Epithelial cell of prostate (primary cell): ENCODE measurements around the gene MAGI1.

Experiments
- DNase-seq: peaks from one replicate; pipeline ENCODE4 v3.0.0-alpha.2; 2011; ENCODE audit warnings: low read depth, low spot score
- H3K27ac ChIP-seq: fragments of 450-650 bp; 2 replicates; pipeline ENCODE4 v1.5.1; 2017; ENCODE audit warnings: mild to moderate bottlenecking

MAGI1 gene

DNA sequence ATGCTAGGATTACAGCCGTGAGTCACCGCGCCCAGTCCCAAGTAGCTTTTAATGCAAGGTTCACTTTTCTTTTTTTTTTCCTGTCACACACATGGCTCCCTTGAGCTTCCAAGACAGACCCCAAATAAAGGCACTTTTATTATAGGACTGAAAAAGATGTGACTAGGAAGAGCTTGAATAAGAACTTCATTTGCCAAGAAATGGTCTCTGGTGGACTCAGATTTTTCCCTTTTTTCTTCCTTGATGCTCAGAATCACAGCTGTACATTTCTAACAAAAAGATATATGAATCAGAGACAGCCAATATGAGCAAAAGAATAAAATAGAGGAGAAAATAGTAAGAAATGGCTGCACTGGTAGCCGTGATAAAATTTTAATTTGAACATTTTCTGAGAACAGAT, 337.2 kb downstream of the MAGI1 start:
- DNase-seq, result no peak
- no peak overlapping the region for H3K27ac ChIP-seq

DNA sequence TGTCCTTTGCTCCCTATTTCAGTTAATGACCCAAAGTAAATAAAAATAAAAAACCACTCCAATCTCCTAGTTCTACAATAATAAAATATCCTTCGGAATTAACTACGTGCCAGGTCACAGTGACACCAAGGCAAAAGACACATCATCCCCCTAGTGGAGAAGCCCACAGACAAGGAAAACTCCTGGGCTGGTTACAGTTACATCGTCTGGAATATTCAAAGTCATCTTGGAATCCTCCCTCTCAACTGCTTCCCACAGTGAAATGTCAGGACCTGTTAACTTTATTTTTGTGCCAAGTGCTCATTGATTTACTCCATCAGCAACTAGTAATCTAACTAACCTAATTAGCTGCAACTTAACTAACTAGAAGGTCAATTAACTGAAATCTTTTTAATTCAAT, 349.3 kb downstream of the MAGI1 start:
- no peak overlapping the region for H3K27ac ChIP-seq

DNA sequence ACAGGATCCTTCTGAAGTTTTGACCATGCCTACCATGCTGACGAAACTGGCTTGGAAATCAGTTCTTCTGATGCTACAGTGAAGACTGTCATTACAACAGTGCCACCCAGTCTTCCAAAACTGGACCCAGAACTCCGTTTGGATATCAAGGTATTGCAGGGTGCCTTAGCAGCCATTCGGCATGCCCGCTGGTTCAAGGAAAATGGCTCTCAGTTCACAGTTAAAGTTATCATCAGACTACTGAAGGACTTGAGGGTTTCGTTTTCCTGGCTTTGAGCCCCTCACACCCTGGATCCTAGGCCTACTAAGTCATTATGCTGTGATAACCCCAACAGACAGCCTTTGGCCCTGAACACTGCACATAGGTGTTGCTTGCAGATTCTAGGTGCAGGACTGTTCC, 351.0 kb downstream of the MAGI1 start:
- H3K27ac ChIP-seq, result no peak overlapping the region
- DNase-seq, result no peak

More for the DNA sequence above, 349.3 kb downstream of the MAGI1 start:
- no peak for DNase-seq

DNA sequence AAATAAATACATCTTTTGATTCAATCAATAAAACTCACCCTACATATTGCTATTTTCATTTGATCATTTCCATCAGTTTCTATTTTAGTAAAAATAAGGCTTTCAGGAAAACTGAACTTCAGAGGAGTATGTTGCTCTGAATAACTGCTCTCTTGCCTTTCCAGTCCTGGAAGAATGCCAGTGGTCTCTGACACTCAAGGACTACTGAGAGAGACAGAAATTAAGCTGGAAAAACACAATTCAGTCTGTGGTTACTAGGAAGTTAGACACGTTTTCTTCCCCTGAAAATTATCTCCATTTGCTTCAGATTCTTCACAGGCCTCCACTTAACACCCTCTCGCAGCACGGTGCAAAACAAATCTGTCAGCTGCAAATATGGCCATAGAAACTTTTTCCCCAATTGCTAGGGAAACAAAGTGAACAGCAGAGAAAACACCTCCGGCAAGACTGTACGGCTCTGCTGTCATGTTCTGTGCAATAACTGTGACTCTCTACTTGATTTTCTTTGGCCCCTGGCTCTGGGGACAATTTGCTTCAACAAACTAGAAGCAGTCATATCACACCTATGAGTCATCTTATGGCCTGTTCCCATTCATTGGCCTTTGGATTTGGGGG, 353.0 kb downstream of the MAGI1 start:
- no peak overlapping the region for H3K27ac ChIP-seq
- DNase-seq, result no peak

DNA sequence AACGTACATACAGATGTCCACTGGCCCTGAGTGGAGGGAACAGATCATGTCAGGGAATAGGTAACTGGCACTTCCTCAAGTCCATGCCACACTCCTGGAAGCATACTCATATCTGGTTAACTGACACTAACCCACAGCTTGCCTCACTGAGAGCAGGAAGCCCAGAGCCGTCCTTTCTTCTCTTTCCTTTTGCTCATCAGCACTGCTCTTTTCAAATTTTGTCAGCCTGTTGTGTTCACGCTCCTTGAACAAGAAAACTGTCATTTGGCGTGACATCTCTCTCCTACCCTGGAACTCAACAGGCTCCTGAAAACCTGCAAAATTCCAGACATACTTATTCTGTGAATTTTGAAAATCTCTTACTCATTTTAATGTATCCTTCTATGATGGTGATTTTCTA, 360.2 kb downstream of the MAGI1 start:
- DNase-seq, result no peak

DNA sequence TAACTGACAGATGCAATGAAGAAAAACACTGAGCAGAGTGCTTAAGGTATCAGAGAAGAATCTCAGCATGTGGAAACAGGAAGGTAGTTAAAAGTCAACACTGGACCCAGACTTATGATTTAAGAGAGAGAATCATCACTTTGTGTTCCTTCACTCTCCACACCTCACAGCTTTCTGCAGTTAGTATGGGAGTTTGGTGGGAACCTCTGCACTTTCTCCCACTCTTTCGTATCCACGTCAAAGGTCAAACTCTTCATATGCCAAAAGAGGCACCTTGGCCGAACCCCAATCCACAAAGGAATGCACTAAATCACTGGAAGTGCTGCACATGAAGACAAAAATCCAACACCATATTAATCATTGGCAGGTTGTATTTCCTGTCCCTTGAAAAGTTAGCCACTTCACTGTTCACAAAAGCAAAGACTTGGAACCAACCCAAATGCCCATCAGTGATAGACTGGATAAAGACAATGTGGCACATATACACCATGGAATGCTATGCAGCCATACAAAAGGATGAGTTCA, 361.2 kb downstream of the MAGI1 start:
- H3K27ac ChIP-seq, result no peak overlapping the region
- DNase-seq, result no peak

More for the DNA sequence above, 360.2 kb downstream of the MAGI1 start:
- no peak overlapping the region for H3K27ac ChIP-seq

DNA sequence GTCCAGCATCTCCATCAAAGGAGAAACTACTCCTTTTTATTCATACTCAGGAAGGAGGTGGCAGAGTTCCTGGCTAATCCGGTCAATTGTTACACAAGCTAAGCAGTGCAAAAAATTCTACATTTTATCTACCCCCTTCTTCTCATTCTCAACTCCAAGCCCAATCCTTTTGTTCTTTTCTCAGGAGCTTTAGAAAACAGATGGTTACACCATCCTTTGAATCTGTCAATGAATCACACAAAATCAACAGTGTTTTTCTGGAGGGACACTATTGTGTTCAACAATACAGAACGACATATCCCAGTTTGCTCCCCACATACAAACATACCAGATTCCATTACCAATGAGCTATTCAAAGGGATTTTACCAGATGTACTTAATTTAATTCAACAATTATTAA, 362.1 kb downstream of the MAGI1 start:
- DNase-seq, result no peak

DNA sequence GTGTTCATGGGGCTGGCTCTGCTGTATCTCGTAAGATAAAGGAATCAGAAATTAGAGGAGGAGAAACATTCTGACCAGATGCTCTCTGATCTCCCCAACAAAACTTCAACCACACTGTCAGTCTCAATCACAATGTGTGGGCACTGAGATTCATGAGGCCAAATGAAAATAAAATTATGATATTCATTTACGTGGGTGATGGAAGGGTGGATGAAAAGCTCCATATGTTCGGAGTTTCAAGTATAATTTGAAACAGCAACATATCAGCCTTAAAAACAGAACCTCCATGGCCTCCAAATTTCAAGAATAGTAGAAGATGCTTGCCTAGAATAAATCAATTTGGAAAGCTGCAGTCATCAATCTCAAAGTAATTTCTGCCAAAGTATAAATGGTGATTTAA, 363.7 kb downstream of the MAGI1 start:
- no peak overlapping the region for H3K27ac ChIP-seq
- no peak for DNase-seq

More for the DNA sequence above, 362.1 kb downstream of the MAGI1 start:
- H3K27ac ChIP-seq, result no peak overlapping the region

DNA sequence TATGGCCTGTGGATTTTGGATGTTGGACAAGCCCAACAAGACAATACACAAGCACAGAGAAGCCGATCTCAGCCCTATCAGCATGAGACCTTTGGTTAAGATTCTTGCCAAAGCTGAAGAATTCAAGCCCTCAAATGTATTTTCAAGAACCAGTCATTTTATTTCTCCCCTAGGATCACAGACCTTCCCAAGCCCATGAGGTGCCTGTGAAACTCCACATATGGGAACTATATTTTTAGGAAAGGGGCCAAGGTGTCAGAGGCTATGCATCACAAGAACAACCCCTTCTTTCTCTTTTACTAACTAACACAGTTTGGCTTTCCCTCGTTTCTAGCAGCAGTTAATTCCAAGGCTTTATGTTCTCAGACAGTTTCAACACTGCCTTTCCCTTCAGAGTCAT, 364.5 kb downstream of the MAGI1 start:
- no peak for DNase-seq

DNA sequence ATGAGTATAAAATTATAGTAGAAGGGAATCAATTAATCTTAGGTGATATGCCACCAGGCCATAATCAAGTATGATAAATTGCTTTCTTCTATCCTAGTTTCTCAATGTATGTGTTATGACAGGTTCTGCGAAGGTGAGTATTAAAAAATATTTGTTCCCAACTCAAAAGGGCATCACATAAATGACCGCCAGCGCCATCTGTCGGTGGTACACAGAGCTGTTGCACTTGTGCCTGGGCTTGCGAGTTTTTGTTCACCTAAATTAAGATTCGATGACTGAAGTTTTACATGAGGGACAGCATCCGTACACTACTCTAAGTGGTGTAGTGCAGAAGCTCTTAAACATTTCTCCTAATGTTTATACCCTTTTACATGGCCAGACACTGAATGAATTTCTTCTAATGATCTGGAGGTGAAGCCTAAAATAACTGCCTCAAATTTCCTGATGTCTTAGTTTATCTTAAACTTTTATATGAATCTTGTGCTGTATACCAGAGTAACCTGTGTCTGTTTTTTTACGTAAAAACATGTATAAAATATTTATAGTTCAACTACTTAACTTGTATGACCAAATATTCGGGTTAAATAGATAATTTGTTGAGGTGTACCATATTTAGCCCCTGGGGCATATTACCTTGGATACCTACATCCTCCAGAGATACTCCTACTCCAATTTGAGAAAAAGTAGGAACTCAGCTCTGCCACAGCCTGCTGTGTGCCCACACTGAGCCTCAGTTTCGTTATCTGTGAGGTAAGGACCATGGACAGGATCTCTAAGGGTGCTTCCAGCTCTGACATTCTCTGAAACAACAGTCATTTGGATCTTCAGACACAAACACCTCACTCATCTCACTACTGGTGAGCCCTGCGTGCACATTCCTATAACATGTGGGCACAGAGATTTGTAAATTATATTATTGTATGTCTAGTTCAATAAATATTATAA, 365.6 kb downstream of the MAGI1 start:
- DNase-seq, result no peak

More for the DNA sequence above, 364.5 kb downstream of the MAGI1 start:
- no peak overlapping the region for H3K27ac ChIP-seq

DNA sequence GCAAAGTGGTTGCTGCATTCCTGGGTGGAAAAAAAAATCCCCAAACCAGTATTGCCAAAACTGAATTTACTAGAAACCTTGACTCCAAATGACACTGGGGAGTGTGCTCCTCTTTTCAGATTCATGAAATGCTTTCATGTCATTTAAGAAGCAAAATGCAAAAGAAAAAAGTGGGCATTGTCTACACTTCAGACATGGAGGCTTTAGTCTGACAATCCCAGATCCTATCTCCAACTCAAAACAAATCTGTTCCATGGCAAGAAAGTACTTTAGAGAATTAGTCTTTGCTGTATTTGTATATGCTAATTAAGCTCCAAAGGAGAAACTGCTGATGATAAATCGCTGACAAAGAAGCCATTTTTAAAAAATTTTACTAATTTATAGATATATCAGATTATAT, 366.7 kb downstream of the MAGI1 start:
- H3K27ac ChIP-seq, result no peak overlapping the region
- DNase-seq, result no peak

More for the DNA sequence above, 365.6 kb downstream of the MAGI1 start:
- no peak overlapping the region for H3K27ac ChIP-seq

DNA sequence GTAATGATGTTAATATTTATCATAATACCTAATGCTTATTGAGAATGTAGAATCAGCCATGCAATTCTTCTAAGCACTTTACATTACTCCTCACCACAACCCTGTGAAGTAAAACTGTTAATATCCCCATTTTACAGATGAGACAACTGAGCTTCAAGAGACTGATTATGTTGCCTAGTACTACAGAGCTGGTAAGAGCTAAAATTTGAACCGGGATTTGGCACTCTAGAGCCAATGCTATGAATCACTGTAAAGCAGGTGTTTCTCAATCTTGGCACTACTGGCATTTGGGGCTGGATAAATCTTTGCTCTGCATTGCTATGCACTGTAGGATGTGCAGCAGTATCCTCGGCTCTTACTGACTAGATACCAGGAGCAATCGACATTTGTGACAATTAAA, 367.7 kb downstream of the MAGI1 start:
- H3K27ac ChIP-seq, result no peak overlapping the region
- no peak for DNase-seq

DNA sequence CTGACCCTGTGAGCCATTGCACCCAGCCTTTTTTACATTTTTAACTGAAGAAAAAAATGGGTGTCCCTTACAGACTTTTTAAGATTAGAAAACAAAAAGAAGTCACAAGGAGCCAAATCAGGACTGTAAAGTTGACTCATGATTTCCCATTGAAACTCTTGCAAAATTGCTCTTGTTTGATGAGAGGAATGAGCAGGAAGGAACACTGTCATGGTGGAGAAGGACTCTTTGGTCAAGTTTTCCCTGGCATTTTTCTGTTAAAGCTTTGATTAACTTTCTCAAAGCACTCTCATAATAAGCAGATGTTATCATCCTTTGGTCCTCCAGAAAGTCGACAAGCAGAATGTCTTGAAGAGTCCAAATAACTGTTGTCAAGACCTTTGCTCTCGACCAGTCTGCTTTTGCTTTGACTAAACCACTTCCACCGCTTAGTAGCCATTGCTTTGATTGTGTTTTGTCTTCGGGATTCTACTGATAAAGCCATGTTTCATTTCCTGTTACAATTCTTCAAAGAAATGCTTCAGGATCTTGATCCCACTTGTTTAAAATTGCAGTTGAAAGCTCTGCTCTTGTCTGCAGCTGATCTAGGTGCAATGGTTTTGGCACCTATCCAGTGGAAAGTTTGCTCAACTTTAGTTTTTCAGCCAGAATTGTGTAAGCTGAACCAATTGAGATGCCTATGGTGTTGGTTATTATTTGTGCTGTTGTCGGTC, 369.4 kb downstream of the MAGI1 start:
- DNase-seq, result no peak
- H3K27ac ChIP-seq, result no peak overlapping the region

DNA sequence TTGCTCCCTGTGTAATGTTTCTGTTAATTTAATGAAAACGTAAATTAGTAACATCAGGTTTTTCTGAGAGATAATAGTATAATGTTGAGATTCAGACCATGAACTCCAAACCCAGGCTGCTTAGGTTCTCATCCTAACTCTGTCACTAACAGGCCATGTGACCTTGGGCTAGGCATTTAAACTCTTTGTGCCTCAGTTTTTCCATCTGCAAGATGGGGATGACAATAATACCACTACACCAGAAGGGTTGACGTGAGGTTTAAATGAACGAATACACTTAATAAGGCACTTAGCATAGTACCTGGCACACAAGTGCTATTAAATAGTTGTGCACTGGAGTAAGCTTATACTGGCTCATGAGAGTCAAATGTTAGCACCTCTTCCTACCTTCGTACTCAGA, 370.8 kb downstream of the MAGI1 start:
- DNase-seq, result no peak
- no peak overlapping the region for H3K27ac ChIP-seq

DNA sequence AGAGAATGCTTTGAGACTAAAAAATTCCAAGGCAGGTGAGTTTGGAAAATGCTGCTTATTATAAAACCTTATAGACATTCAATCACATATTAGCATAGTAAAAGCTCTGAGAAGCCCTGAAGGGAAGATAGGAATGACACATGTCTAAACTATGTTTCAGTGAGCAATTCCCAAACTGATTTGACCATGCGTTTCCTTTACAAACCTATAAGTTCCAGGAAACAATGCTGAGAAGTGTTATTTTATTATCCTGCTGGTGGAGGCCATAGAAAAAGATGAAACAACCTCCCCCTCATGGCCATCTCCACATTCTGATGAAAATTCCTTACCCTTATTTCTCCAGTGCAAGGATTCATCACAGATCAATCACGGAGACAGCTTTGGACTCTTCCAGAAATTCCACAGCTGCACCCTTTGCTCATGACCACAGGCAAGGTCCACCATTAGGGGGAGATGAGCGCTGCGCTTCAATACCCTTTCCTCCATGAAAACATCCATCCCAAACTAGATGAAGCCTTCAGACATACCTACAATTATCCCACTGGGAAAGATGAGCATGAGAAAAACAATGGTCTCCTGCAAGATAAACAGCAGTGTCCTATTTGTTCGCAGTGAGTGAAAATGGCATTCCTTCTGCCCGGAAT, 372.1 kb downstream of the MAGI1 start:
- H3K27ac ChIP-seq, result no peak overlapping the region
- DNase-seq, result no peak

DNA sequence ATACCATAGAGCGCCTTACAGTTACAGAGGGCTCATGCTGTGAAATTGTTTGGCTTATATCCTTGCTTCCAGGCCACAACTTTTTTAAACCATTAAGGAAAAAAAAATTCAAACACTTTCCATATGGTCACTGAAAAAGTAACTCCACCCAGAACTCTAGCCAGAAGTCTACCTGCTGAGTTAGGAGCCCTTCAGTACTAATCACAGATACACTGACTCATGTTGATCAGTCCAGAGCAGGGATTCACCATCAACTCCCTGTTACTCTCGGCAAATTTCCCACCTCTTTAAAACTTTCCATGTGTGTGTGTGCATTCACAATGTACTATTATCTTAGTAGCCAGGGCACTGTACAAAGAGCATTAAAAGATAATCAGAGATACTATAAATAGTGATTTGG, 372.8 kb downstream of the MAGI1 start:
- H3K27ac ChIP-seq, result no peak overlapping the region
- DNase-seq, result no peak

DNA sequence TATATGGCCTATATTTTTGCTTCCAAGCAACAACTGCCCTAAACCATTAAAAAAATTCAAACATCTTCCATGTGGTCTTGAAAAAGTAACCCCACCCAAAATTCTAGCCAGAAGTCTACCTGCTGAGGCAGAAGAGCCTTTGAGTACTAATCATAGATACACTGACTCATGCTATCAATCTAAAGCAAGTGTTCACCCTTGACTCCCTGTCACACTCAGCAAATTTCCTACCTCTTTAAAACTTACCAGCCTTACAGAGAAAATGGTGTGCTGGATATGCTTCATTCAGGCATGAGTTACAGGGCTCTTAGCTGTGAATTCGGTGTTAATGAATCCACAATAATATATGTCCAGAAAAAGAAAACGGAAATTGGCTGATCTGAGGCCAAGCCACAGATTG, 373.8 kb downstream of the MAGI1 start:
- DNase-seq, result no peak
- H3K27ac ChIP-seq, result no peak overlapping the region

DNA sequence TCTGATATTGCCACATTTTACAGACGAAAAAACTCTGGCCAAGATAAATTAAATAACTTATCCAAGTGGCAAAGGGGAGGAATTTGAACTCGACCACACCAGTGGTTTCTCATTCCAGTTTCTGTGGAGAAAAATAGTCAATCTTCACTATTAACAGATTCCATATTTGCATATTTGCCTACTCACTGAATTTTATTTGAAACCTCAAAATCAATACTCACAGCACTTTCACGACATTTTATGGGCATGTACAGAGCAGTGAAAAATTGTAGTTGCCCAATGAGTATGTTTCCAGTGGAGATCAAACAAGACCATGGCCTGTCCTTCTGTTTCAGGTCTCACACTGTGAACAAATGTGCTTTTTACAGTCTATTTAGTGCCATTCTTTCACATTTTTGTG, 374.3 kb downstream of the MAGI1 start:
- no peak for DNase-seq
- no peak overlapping the region for H3K27ac ChIP-seq

DNA sequence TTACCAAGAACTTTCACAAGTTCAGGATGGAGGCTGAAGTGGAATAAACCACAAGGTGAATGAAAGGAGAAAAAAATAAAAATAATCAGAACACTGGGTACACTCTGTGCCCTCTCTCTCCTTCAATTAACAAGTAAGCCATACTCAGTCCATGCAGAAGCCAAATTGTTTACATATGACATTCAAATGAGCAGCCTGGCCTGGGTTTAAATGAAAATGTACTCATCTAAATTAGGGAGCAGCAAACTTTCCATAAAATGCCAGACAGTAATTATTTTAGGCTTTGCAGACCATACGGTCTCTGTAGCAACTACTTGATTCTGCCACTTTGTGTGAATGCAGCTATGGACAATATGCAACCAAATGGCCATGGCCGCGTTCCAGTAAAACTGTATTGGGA, 376.6 kb downstream of the MAGI1 start:
- no peak for DNase-seq
- H3K27ac ChIP-seq, result no peak overlapping the region

DNA sequence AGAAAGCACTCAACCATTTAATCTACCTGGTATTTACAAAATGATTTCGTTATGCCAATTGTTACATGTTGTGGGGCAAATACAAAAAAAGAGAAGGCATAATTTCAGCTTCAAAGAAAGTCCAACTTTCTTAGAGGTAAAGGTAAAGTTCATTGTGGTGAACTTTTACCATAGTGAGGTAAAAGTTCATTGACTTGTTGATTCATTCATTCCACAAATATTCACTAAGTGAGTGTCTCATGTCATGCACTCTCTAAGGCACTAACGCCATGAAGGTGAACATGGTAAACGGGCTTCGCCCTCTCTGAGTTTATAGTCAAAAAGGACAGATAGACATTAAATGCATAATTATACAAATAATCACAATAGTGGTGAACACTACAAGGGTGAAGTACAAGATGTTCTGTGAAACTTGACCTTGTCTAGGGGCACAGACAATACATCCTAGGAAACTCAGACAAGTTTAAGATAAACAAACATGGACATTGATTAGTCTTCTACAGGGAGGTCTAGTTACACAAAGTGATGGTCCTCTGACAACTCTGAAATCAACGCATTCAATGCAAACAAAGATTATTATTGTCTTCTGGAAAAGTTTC, 378.6 kb downstream of the MAGI1 start:
- H3K27ac ChIP-seq, result no peak overlapping the region
- no peak for DNase-seq
